ENCODE measurements around the gene CD96. TPM values are rescaled to one million over a fixed set of nuclear protein-coding genes. Genes with fewer than 3 reads are reported as not detected.

CD96 gene
- total and polyA plus RNA-seq, 2 donors (not counting 3 experiments of a cell fraction or from before 2014, with no cell fraction given) = not detected

DNA sequence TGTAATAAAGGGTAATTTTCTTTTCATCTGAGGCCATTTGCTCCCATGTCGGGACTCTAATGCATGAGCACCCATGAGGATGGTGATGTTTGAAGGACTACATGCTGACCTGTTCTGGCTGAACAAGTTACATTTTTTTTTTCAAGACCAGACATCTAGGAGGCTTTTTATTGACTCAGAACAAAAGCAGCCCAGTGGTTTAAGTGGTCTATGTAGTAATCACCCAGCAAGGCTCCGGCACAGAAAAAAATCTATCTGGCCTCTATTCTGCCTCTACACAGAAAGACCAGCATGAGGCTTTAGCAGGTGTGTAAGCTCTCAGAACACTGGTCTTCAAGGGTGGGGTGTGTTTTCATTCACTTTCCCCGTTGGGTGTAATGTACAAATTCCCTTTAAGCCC lies 148.2 kb downstream of the CD96 start:
- H3K27ac ChIP-seq (ENCODE audit: insufficient read depth, low read depth, low read length) = no peak overlapping the region
- dilution Hi-C loops (cut with MboI; ENCODE audit: extremely low pct_ligation_motif_present, low sequenced_read_pairs) = no loop called here
- H2AFZ ChIP-seq (ENCODE audit: low read depth, low read length) = no peak overlapping the region
- TF ChIP-seq, protein P1, sequence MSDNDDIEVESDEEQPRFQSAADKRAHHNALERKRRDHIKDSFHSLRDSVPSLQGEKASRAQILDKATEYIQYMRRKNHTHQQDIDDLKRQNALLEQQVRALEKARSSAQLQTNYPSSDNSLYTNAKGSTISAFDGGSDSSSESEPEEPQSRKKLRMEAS (IDR thresholded peaks at IDR 0.05; ENCODE audit: insufficient read depth, insufficient read length) = no peak
- no peak for TF ChIP-seq POLR2AphosphoS5 (IDR thresholded peaks at IDR 0.05; ENCODE audit: insufficient read depth, low read depth, low read length)
- no peak for TF ChIP-seq MYC (IDR thresholded peaks at IDR 0.05; ENCODE audit: low read depth, low read length)
- TF ChIP-seq, protein P2, sequence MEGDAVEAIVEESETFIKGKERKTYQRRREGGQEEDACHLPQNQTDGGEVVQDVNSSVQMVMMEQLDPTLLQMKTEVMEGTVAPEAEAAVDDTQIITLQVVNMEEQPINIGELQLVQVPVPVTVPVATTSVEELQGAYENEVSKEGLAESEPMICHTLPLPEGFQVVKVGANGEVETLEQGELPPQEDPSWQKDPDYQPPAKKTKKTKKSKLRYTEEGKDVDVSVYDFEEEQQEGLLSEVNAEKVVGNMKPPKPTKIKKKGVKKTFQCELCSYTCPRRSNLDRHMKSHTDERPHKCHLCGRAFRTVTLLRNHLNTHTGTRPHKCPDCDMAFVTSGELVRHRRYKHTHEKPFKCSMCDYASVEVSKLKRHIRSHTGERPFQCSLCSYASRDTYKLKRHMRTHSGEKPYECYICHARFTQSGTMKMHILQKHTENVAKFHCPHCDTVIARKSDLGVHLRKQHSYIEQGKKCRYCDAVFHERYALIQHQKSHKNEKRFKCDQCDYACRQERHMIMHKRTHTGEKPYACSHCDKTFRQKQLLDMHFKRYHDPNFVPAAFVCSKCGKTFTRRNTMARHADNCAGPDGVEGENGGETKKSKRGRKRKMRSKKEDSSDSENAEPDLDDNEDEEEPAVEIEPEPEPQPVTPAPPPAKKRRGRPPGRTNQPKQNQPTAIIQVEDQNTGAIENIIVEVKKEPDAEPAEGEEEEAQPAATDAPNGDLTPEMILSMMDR (IDR thresholded peaks at IDR 0.05; ENCODE audit: extremely low read depth in 1 of 2, insufficient read depth in 1 of 2, low read depth in 1 of 2, low read length in 2 of 2) = no peak
- TF ChIP-seq EZH2 (IDR thresholded peaks at IDR 0.05; ENCODE audit: borderline replicate concordance, low read depth, low read length, severe bottlenecking) = no peak
- no peak for TF ChIP-seq POLR2A (IDR thresholded peaks at IDR 0.05; ENCODE audit: low read depth, low read length)
- TF ChIP-seq GATA2 (IDR thresholded peaks at IDR 0.05; ENCODE audit: insufficient read depth, insufficient read length, low read depth, low read length) = no peak
- no peak for TF ChIP-seq FOS (IDR thresholded peaks at IDR 0.05; ENCODE audit: borderline replicate concordance, insufficient read depth, low read length)
- TF ChIP-seq JUN (IDR thresholded peaks at IDR 0.05; ENCODE audit: borderline replicate concordance, insufficient read depth, insufficient read length, low read depth) = no peak
- no peaks in the 10 kb centered on the region for H3K36me3 ChIP-seq (ENCODE audit: control insufficient read depth in 2 of 2, extremely low read depth in 1 of 2, insufficient read depth in 2 of 2, low read length in 2 of 2)
- DNase-seq (ENCODE audit: low read depth, low spot score) = no peak
- ChIA-PET CTCF (interaction anchor here (1.5 to 2.6 kb wide), 5 partner anchors 9 to 112 kb away, joined by 9 to 26 read pairs (median 13); no protein-coding TSS in a partner anchor), POLR2A (no interaction called here)
- no peaks in the 10 kb centered on the region for H3K9me3 ChIP-seq (replicated peaks; ENCODE audit: control insufficient read depth, insufficient read depth, low read length)
- H3K27me3 ChIP-seq (ENCODE audit: control insufficient read depth in 2 of 2, insufficient read depth in 2 of 2, low read length in 2 of 2) = no peaks in the 10 kb centered on the region
- no peaks in the 10 kb centered on the region for H3K9me1 ChIP-seq (replicated peaks; ENCODE audit: control insufficient read depth, extremely low read depth, insufficient read depth, low read length)
- H3K9ac ChIP-seq (replicated peaks; ENCODE audit: extremely low read depth, insufficient read depth, low read length) = no peak overlapping the region
- H4K20me1 ChIP-seq (replicated peaks; ENCODE audit: control insufficient read depth, extremely low read depth, insufficient read depth, low read length) = no peaks in the 10 kb centered on the region
- H3K4me1 ChIP-seq (ENCODE audit: control insufficient read depth, extremely low read depth, insufficient read depth, low read length) = peaks cover 2% of the 10 kb centered on the region
- no peak overlapping the region for H3K4me2 ChIP-seq (ENCODE audit: insufficient read depth, low read length)
- H3K4me3 ChIP-seq (replicated peaks in 1 of 3; ENCODE audit: insufficient read depth in 1 of 3, low read depth in 1 of 3, low read length in 3 of 3) = no peak overlapping the region
- intact Hi-C loops (cut with micrococcal nuclease) = no loop called here
- no peaks in the 10 kb centered on the region for H3K79me2 ChIP-seq (ENCODE audit: control insufficient read depth, insufficient read depth, low read length)
- BruUV-seq (replicated peaks) = no TSS peak
- no peak for FAIRE-seq

Measured in endothelial cell of umbilical vein (primary cell).